GM21786 (cell line): ENCODE data around the gene MS4A1.
"Not testable (repeated sequence)": the region's sequence is repeated elsewhere in the genome, so short reads cannot be mapped to it uniquely, and the experiment has no call there.

Experiments used
- ATAC-seq: cut with Tn5 transposase; IDR thresholded peaks from one replicate; pipeline ENCODE4 v1.9.1; 2021; ENCODE audit not compliant: unreplicated experiment

The MS4A1 gene

GRCh38 chr11:60502221-60502775 lies 46.7 kb downstream of the MS4A1 start:
- ATAC-seq: peak; percentile 39

GRCh38 chr11:60504219-60504905 lies 48.7 kb downstream of the MS4A1 start:
- no peak for ATAC-seq

GRCh38 chr11:60509609-60510008 lies 54.0 kb downstream of the MS4A1 start:
- ATAC-seq: not testable (repeated sequence)

GRCh38 chr11:60510209-60510608 lies 54.6 kb downstream of the MS4A1 start:
- not testable (repeated sequence) for ATAC-seq

GRCh38 chr11:60511393-60511792 lies 55.7 kb downstream of the MS4A1 start:
- no peak for ATAC-seq

- no peak for ATAC-seq
Observed at GRCh38 chr11:60512651-60513225, 57.1 kb downstream of the MS4A1 start.

GRCh38 chr11:60513496-60514460 lies 58.1 kb downstream of the MS4A1 start:
- ATAC-seq: no peak

- ATAC-seq: no peak
Observed at GRCh38 chr11:60515144-60515855, 59.7 kb downstream of the MS4A1 start, which contains the start of gene MS4A13. Gene MS4A13 (plus strand): TSS chr11:60515392. CDS start chr11:60518084, 2,692 bp downstream.
